ENCODE results near the gene SAGE1.

The SAGE1 gene

DNA sequence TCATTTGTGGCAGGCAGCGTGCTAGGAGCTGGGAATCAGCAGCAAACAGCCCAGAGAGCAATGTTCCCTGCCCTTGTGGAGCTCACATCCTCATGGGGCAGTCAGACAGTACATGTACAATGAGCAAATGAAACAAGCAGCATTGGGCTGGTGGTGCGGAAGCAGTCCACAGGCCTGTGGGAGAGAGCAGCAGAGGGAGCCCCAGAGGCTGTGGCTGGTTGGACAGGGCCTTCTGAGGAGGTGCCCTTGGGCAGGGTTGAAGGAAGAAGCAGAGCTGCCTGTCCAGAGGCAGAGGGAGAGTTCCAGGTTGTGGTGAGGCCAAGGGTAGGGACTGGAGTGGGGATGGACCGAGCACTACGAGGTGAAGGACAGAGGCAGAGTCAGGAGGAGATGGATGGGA is 57.8 kb downstream of the SAGE1 start:
- H3K4me1 ChIP-seq (ENCODE audit: low read length) = peaks cover 5% of the 10 kb centered on the region
- TF ChIP-seq EZH2phosphoT487 (IDR thresholded peaks at IDR 0.05; ENCODE audit: low read depth) (no peak), CTCF (IDR thresholded peaks at IDR 0.05; ENCODE audit: low read depth, low read length) (no peak)
- no peaks in the 10 kb centered on the region for H3K9me3 ChIP-seq (ENCODE audit: insufficient read depth, low read length)
- H3K4me3 ChIP-seq (ENCODE audit: low read length) = no peak overlapping the region
- no peaks in the 10 kb centered on the region for H3K36me3 ChIP-seq (replicated peaks; ENCODE audit: low read depth, low read length)
- no peaks in the 10 kb centered on the region for H3K27me3 ChIP-seq (ENCODE audit: low read depth, low read length)
- H2AFZ ChIP-seq (ENCODE audit: low read depth, low read length) = no peak overlapping the region
- no peaks in the 10 kb centered on the region for H3K79me2 ChIP-seq (ENCODE audit: low read length)
- H3K27ac ChIP-seq (ENCODE audit: low read length) = no peak overlapping the region
- H3K9ac ChIP-seq (ENCODE audit: low read length) = no peak overlapping the region
- H3K4me2 ChIP-seq (ENCODE audit: low read length) = no peak overlapping the region
- H4K20me1 ChIP-seq (ENCODE audit: insufficient read depth, low read length) = no peaks in the 10 kb centered on the region
